Prostate gland (tissue), 2 donors: ENCODE results near the gene TNNT2.

Experiments used
- CTCF ChIP-seq, 4 experiments: fragments of 200-600 bp in 2 of 4; fragments of 450-650 bp in 2 of 4; sonication (generic) in 2 of 4; IDR thresholded peaks; 1 replicate in 3 of 4; 2 replicates in 1 of 4; pipeline ENCODE4 v1.5.1; 2016 to 2019; ENCODE audit warnings: antibody characterized with exemption in 4 of 4, mild to moderate bottlenecking in 2 of 4, moderate library complexity in 2 of 4
- POLR2A ChIP-seq: fragments of 450-650 bp; IDR thresholded peaks from one replicate; pipeline ENCODE4 v1.6.1; 2016; ENCODE audit warnings: antibody characterized with exemption, mild to moderate bottlenecking

GRCh38 chr1:201393076-201393475 is 15.6 kb upstream of the TNNT2 start:
- no peak for TF ChIP-seq CTCF (IDR thresholded peaks at IDR 0.05)
- TF ChIP-seq POLR2A: no peak
